Uterus (tissue), 4 donors: ENCODE measurements around the gene RTN1. TPM values are rescaled to one million over a fixed set of nuclear protein-coding genes. Genes with fewer than 3 reads are reported as not detected.

ENCODE experiments used
- DNase-seq, 2 donors: peaks; one replicate each; pipeline ENCODE4 v3.0.0-alpha.2; 2019 to 2020
- H3K27ac ChIP-seq, 2 donors: fragments of 200-600 bp; sonication (generic); 1 replicate in 1 of 2; 2 replicates in 1 of 2; pipeline ENCODE4 v1.5.1; 2016 to 2018
- H3K27me3 ChIP-seq, 2 donors: fragments of 200-600 bp; sonication (generic); one replicate each; pipeline ENCODE4 v1.5.1; 2018 to 2019; ENCODE audit warnings: control low read depth in 1 of 2
- H3K36me3 ChIP-seq, 2 donors: fragments of 200-600 bp; sonication (generic); one replicate each; pipeline ENCODE4 v1.5.1; 2019; ENCODE audit warnings: control low read depth in 1 of 2
- H3K4me1 ChIP-seq, 2 donors: fragments of 200-600 bp; sonication (generic); one replicate each; pipeline ENCODE4 v1.5.1; 2018 to 2019; ENCODE audit warnings: control low read depth in 1 of 2
- H3K4me3 ChIP-seq, 2 donors: fragments of 200-600 bp; sonication (generic); 1 replicate in 1 of 2; 2 replicates in 1 of 2; pipeline ENCODE4 v1.5.1; 2018 to 2019; ENCODE audit warnings: mild to moderate bottlenecking in 1 of 2
- H3K9me3 ChIP-seq, 2 donors: fragments of 200-600 bp; sonication (generic); one replicate each; pipeline ENCODE4 v1.5.1; 2019; ENCODE audit warnings: control low read depth in 1 of 2
- CTCF ChIP-seq, 4 experiments: fragments of 200-600 bp in 2 of 4; fragments of 450-650 bp in 2 of 4; sonication (generic) in 2 of 4; IDR thresholded peaks; one replicate each; pipeline ENCODE4 v1.5.1; 2016 to 2019; ENCODE audit warnings: antibody characterized with exemption in 4 of 4, mild to moderate bottlenecking in 2 of 4, moderate library complexity in 1 of 4
- POLR2A ChIP-seq, 2 donors: fragments of 450-650 bp; IDR thresholded peaks; one replicate each; pipeline ENCODE4 v1.6.1; 2016; ENCODE audit warnings: antibody characterized with exemption in 2 of 2, mild to moderate bottlenecking in 1 of 2, moderate library complexity in 1 of 2
- intact Hi-C: fragments of 100-400 bp; cut with DNase I; formaldehyde crosslinking; loops from one replicate; pipeline ENCODE4 v1.15.1; 2023; ENCODE audit warnings: low total_unique reads
- total RNA-seq, 4 donors: library from RNA; depleted of rRNA in 3 of 4; stranded (reverse); fragments of >200 nt in 3 of 4; gene quantifications; one replicate each; pipeline versions ENCODE4 v1.1.0 to v1.2.4, GENCODE V29; 2014 to 2023
- donor health status: DM: yes; HTN: yes; CAD: no.

RTN1 gene
- total RNA-seq, 4 donors from 2014 or later, result 0.26 to 14.4 (median 7.5) TPM

GRCh38 chr14:59688224-59689170 is 182.1 kb downstream of the RTN1 start:
- Histone ChIP-seq H3K27me3 (no peaks in the 10 kb centered on the region), H3K4me1 (no peaks in the 10 kb centered on the region), H3K36me3 (no peaks in the 10 kb centered on the region), H3K4me3 (no peak overlapping the region), H3K9me3 (no peaks in the 10 kb centered on the region), H3K27ac (no peak overlapping the region)
- no peak for DNase-seq
- no peak for TF ChIP-seq POLR2A (IDR thresholded peaks at IDR 0.05)
- TF ChIP-seq CTCF (IDR thresholded peaks at IDR 0.05), result peak in 1 of 4 experiments; percentile 32
- intact Hi-C loops, result no loop called here

- H3K4me3 ChIP-seq, result no peak overlapping the region
- H3K27ac ChIP-seq, result no peak overlapping the region
- DNase-seq, result no peak
- intact Hi-C loops, result no loop called here
- TF ChIP-seq CTCF (IDR thresholded peaks at IDR 0.05) (no peak), POLR2A (IDR thresholded peaks at IDR 0.05) (no peak)
- H3K9me3 ChIP-seq, result no peaks in the 10 kb centered on the region
- no peaks in the 10 kb centered on the region for H3K27me3 ChIP-seq
- no peaks in the 10 kb centered on the region for H3K4me1 ChIP-seq
- H3K36me3 ChIP-seq, result no peaks in the 10 kb centered on the region
These were observed 182.9 kb downstream of the RTN1 start for GRCh38 chr14:59687663-59688062.

DNA sequence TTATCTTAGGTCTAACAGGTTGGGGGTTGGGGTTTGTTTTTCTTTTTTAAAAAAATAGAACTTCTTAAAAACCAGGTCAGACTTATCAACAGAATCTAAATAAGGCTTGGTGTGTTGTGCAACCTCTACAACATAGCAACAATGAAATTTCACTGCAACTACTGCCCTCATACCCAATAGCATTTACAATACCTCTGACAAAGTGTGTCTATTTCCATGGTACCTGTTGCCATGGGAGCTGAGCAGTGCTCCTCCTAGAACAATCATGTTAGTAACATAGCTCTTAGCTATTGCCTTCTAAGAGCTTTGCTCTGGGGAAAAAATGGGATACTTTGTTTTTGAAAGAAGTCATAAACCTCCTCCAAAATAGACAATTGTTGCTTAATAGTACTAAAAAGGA is 190.7 kb downstream of the RTN1 start:
- TF ChIP-seq POLR2A (IDR thresholded peaks at IDR 0.05) (no peak), CTCF (IDR thresholded peaks at IDR 0.05) (no peak)
- DNase-seq, result no peak
- H3K27me3 ChIP-seq, result no peaks in the 10 kb centered on the region
- no peak overlapping the region for H3K27ac ChIP-seq
- intact Hi-C loops, result no loop called here
- H3K4me3 ChIP-seq, result no peak overlapping the region
- no peaks in the 10 kb centered on the region for H3K4me1 ChIP-seq
- no peaks in the 10 kb centered on the region for H3K36me3 ChIP-seq
- H3K9me3 ChIP-seq, result no peaks in the 10 kb centered on the region

DNA sequence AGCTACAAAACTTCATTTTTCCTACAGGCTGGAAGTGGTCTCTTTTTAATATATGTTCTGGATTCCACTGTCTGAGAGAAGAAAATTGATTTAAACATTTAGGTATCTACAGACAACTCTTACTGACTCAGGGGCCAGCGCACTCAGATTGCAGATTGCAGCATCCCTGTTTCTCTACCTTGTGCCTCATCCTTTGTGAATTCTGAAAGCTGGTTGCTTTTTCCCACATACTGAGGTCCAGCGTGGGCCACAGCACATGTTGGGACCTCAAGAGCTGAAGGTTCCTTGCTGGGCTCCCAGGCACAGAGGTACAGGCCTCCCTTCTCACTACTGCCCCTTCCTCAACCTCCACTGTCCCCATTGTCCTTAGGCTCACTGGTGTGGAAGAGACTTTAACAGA is 192.2 kb downstream of the RTN1 start:
- no peak for DNase-seq

More for the DNA sequence above, 192.2 kb downstream of the RTN1 start:
- intact Hi-C loops, result no loop called here
- no peaks in the 10 kb centered on the region for H3K4me1 ChIP-seq
- TF ChIP-seq POLR2A (IDR thresholded peaks at IDR 0.05) (no peak), CTCF (IDR thresholded peaks at IDR 0.05) (no peak)
- H3K27ac ChIP-seq, result no peak overlapping the region
- no peaks in the 10 kb centered on the region for H3K27me3 ChIP-seq
- no peak overlapping the region for H3K4me3 ChIP-seq
- H3K9me3 ChIP-seq, result no peaks in the 10 kb centered on the region
- no peaks in the 10 kb centered on the region for H3K36me3 ChIP-seq
